Smooth muscle cell (in vitro differentiated cells): ENCODE measurements around the gene NUP214. TPM values are rescaled to one million over a fixed set of nuclear protein-coding genes. Genes with fewer than 3 reads are reported as not detected.

Experiments
- DNase-seq: peaks from one replicate; lab custom pipeline; 2025; ENCODE audit not compliant: unreplicated experiment; lab: John Stamatoyannopoulos, UW
- H2AFZ ChIP-seq: fragments of 200-600 bp; sonication (generic); 2 replicates; pipeline ENCODE4 v1.6.0; 2016; ENCODE audit warnings: antibody characterized with exemption, low read depth, mild to moderate bottlenecking
- H3F3A ChIP-seq: fragments of 200-600 bp; sonication (generic); 2 replicates; pipeline ENCODE4 v1.6.0; 2017; ENCODE audit warnings: antibody characterized with exemption, low read depth
- H3K27ac ChIP-seq: fragments of 200-600 bp; sonication (generic); 2 replicates; pipeline ENCODE4 v1.5.1; 2016; ENCODE audit warnings: low read depth, mild to moderate bottlenecking
- H3K27me3 ChIP-seq: fragments of 200-600 bp; sonication (generic); 2 replicates; pipeline ENCODE4 v1.6.1; 2016; ENCODE audit warnings: low read depth, mild to moderate bottlenecking
- H3K36me3 ChIP-seq: fragments of 200-600 bp; sonication (generic); 2 replicates; pipeline ENCODE4 v1.5.1; 2016; ENCODE audit warnings: low read depth
- H3K4me1 ChIP-seq: fragments of 200-600 bp; sonication (generic); 2 replicates; pipeline ENCODE4 v1.5.1; 2016; ENCODE audit warnings: low read depth
- H3K4me2 ChIP-seq: fragments of 200-600 bp; sonication (generic); 2 replicates; pipeline ENCODE4 v1.6.0; 2016; ENCODE audit warnings: mild to moderate bottlenecking
- H3K4me3 ChIP-seq: fragments of 200-600 bp; sonication (generic); 2 replicates; pipeline ENCODE4 v1.5.1; 2016; ENCODE audit warnings: mild to moderate bottlenecking
- H3K79me2 ChIP-seq: fragments of 200-600 bp; sonication (generic); 2 replicates; pipeline ENCODE4 v1.6.0; 2016; ENCODE audit warnings: low read depth, mild to moderate bottlenecking
- H3K9ac ChIP-seq: fragments of 200-600 bp; sonication (generic); 2 replicates; pipeline ENCODE4 v1.6.0; 2016; ENCODE audit warnings: low read depth
- H3K9me3 ChIP-seq: fragments of 200-600 bp; sonication (generic); replicated peaks from 2 replicates; pipeline ENCODE4 v1.5.1; 2016; ENCODE audit warnings: low read depth
- H4K20me1 ChIP-seq: fragments of 200-600 bp; sonication (generic); 2 replicates; pipeline ENCODE4 v1.6.0; 2016; ENCODE audit warnings: low read depth
- CTCF ChIP-seq: fragments of 200-600 bp; sonication (generic); IDR thresholded peaks from 2 replicates; pipeline ENCODE4 v1.5.1; 2017; ENCODE audit warnings: borderline replicate concordance, mild to moderate bottlenecking, antibody characterized with exemption; ENCODE audit not compliant: insufficient read depth, poor library complexity, severe bottlenecking
- WGBS: methylation state at CpG from one replicate; pipeline ENCODE4 v1.1.7; 2016; ENCODE audit warnings: low lambda C conversion rate; 5-methylcytosine and 5-hydroxymethylcytosine counted together
- polyA plus RNA-seq: library from polyadenylated mRNA; unstranded; fragments of >200 nt; fragmentation: Nextera tagmentation; extraction: Ambion mirVana; gene quantifications from 2 replicates; pipeline ENCODE4 v1.2.1, GENCODE V29; 2016
- total RNA-seq: library from RNA; depleted of rRNA; stranded (reverse); fragments of >200 nt; gene quantifications from 2 replicates; pipeline ENCODE4 v1.2.3, GENCODE V29; 2014

Gene NUP214
- total and polyA plus RNA-seq, 2 experiments from 2014 or later = 13.9 to 44.7 TPM

GRCh38 chr9:131246618-131247017 is 121.2 kb downstream of the NUP214 start:
- no peaks in the 10 kb centered on the region for H3K79me2 ChIP-seq
- no peaks in the 10 kb centered on the region for H3K27me3 ChIP-seq
- no peaks in the 10 kb centered on the region for H3K4me1 ChIP-seq
- no peak overlapping the region for H3K9ac ChIP-seq
- H2AFZ ChIP-seq = no peak overlapping the region
- 96% methylated on average over 4 of the region's 4 CpGs for WGBS
- DNase-seq = no peak
- H3K36me3 ChIP-seq = no peaks in the 10 kb centered on the region
- H3K4me2 ChIP-seq = no peak overlapping the region
- no peaks in the 10 kb centered on the region for H3F3A ChIP-seq
- no peak for TF ChIP-seq CTCF
- H3K9me3 ChIP-seq = no peaks in the 10 kb centered on the region
- no peaks in the 10 kb centered on the region for H4K20me1 ChIP-seq
- no peak overlapping the region for H3K27ac ChIP-seq
- H3K4me3 ChIP-seq = no peak overlapping the region

- no peaks in the 10 kb centered on the region for H3K36me3 ChIP-seq
- no peak for TF ChIP-seq CTCF
- H3K4me1 ChIP-seq = no peaks in the 10 kb centered on the region
- H2AFZ ChIP-seq = no peak overlapping the region
- H3K9me3 ChIP-seq = no peaks in the 10 kb centered on the region
- no peak for DNase-seq
- no peak overlapping the region for H3K4me3 ChIP-seq
- no peaks in the 10 kb centered on the region for H3K27me3 ChIP-seq
- H4K20me1 ChIP-seq = no peaks in the 10 kb centered on the region
- H3F3A ChIP-seq = peaks cover 3% of the 10 kb centered on the region
- no peak overlapping the region for H3K4me2 ChIP-seq
- 97% methylated on average over 23 of the region's 23 CpGs for WGBS
- no peak overlapping the region for H3K9ac ChIP-seq
- H3K79me2 ChIP-seq = no peaks in the 10 kb centered on the region
- no peak overlapping the region for H3K27ac ChIP-seq
Observed at GRCh38 chr9:131252120-131252519, 126.7 kb downstream of the NUP214 start.

- H3F3A ChIP-seq = peaks cover 3% of the 10 kb centered on the region
- H3K36me3 ChIP-seq = no peaks in the 10 kb centered on the region
- H3K9me3 ChIP-seq = no peaks in the 10 kb centered on the region
- H4K20me1 ChIP-seq = no peaks in the 10 kb centered on the region
- no peak for TF ChIP-seq CTCF
- DNase-seq = peak; percentile 56
- WGBS = 21% methylated on average over 14 of the region's 14 CpGs
- H3K27ac ChIP-seq = peak overlapping the region; percentile 88
- H3K9ac ChIP-seq = no peak overlapping the region
- no peak overlapping the region for H3K4me3 ChIP-seq
- no peaks in the 10 kb centered on the region for H3K4me1 ChIP-seq
- no peak overlapping the region for H2AFZ ChIP-seq
- no peaks in the 10 kb centered on the region for H3K27me3 ChIP-seq
- H3K79me2 ChIP-seq = no peaks in the 10 kb centered on the region
- no peak overlapping the region for H3K4me2 ChIP-seq
Observed at GRCh38 chr9:131253891-131254491, 128.6 kb downstream of the NUP214 start.

- Histone ChIP-seq H3K27me3 (no peaks in the 10 kb centered on the region), H3K9ac (no peak overlapping the region)
Observed at GRCh38 chr9:131254626-131255025, 129.2 kb downstream of the NUP214 start.

More at GRCh38 chr9:131254626-131255025, 129.2 kb downstream of the NUP214 start:
- H3K27ac ChIP-seq = peak overlapping the region; percentile 88
- DNase-seq = no peak
- H3K36me3 ChIP-seq = no peaks in the 10 kb centered on the region
- H3K9me3 ChIP-seq = no peaks in the 10 kb centered on the region
- no peaks in the 10 kb centered on the region for H4K20me1 ChIP-seq
- no peak overlapping the region for H3K4me3 ChIP-seq
- peaks cover 3% of the 10 kb centered on the region for H3F3A ChIP-seq
- no peak overlapping the region for H2AFZ ChIP-seq
- no peaks in the 10 kb centered on the region for H3K79me2 ChIP-seq
- H3K4me2 ChIP-seq = no peak overlapping the region
- 81% methylated on average over 14 of the region's 14 CpGs for WGBS
- no peak for TF ChIP-seq CTCF
- H3K4me1 ChIP-seq = no peaks in the 10 kb centered on the region
